Germinal center (tissue), 1 donor: Measurements from ENCODE around the gene FGF5.

Experiments used
- DNase-seq: peaks from one replicate; pipeline ENCODE4 v3.0.0; 2012; ENCODE audit warnings: mixed read lengths, low spot score

FGF5 gene

GRCh38 chr4:80340036-80340435 lies 73.6 kb downstream of the FGF5 start:
- DNase-seq, result no peak
